ENCODE results near the gene REEP1. TPM values are rescaled to one million over a fixed set of nuclear protein-coding genes. Genes with fewer than 3 reads are reported as not detected.
A peak's percentile ranks its signal among the peaks of the same experiment; 100 is the strongest.
"Not testable (repeated sequence)": the region's sequence is repeated elsewhere in the genome, so short reads cannot be mapped to it uniquely, and the experiment has no call there.

The REEP1 gene
- total RNA-seq, 3 donors from 2014 or later: 3.8 to 50.3 (median 6.1) TPM

- Histone ChIP-seq H3K4me1 (ENCODE audit: low read depth) (no peaks in the 10 kb centered on the region), H3K4me3 (no peak overlapping the region), H3K36me3 (ENCODE audit: low read depth) (no peaks in the 10 kb centered on the region), H3K9me3 (no peaks in the 10 kb centered on the region)
- DNase-seq (no peak), ATAC-seq (peak; percentile 52)
- intact Hi-C loops (cut with DNase I, micrococcal nuclease): loop anchor here in 1 of 2 donors (10.0 kb wide), 1 partner anchor 146 kb away; no protein-coding TSS in a partner anchor
- TF ChIP-seq, protein P1, sequence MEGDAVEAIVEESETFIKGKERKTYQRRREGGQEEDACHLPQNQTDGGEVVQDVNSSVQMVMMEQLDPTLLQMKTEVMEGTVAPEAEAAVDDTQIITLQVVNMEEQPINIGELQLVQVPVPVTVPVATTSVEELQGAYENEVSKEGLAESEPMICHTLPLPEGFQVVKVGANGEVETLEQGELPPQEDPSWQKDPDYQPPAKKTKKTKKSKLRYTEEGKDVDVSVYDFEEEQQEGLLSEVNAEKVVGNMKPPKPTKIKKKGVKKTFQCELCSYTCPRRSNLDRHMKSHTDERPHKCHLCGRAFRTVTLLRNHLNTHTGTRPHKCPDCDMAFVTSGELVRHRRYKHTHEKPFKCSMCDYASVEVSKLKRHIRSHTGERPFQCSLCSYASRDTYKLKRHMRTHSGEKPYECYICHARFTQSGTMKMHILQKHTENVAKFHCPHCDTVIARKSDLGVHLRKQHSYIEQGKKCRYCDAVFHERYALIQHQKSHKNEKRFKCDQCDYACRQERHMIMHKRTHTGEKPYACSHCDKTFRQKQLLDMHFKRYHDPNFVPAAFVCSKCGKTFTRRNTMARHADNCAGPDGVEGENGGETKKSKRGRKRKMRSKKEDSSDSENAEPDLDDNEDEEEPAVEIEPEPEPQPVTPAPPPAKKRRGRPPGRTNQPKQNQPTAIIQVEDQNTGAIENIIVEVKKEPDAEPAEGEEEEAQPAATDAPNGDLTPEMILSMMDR (IDR thresholded peaks at IDR 0.05): no peak
These were observed 108.2 kb downstream of the REEP1 start for GRCh38 chr2:86229221-86229620.

DNA sequence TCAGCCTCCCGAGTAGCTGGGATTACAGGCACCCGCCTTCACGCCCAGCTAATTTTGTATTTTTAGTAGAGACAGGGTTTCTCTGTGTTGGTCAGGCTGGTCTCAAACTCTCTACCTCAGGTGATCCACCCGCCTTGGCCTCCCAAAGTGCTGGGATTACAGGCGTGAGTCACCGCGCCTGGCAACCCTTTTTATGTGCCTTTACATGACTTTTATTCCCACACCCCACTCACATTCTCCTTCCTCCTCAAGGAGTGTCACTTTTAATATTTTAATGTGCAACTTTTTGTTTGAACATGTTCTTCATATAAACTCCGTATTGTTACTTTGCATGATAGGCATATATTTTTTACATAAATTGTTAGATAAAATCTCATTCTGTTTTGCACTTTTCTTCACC, 108.9 kb downstream of the REEP1 start:
- not testable (repeated sequence) for H3K4me1 ChIP-seq (ENCODE audit: low read depth); H3K4me3 ChIP-seq; H3K36me3 ChIP-seq (ENCODE audit: low read depth); DNase-seq; H3K9me3 ChIP-seq
- peak; percentile 63 for ATAC-seq
- intact Hi-C loops (cut with DNase I, micrococcal nuclease): loop anchor here in 1 of 2 donors (10.0 kb wide), 1 partner anchor 146 kb away; no protein-coding TSS in a partner anchor

DNA sequence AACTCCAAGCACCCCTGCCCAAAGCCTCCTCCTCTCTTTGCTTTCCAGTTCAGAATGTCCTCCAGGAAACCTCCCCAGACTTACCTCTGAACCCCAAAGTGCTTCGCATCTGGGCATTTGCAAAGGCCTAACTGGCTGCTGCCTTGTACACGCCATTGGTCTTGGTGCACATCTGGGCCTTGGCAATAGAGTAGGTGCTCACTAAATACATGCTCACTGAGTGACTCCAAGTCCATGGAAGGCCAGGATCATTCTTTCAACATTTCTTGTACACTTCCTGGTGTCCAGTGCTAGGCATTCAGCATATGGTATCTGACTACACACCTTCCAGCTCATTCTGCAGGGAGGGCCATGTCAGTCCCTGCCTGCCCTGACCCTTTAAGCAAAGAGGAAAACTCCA, 109.7 kb downstream of the REEP1 start:
- H3K4me3 ChIP-seq: no peak overlapping the region
- H3K4me1 ChIP-seq (ENCODE audit: low read depth): no peaks in the 10 kb centered on the region
- TF ChIP-seq, protein P1 (IDR thresholded peaks at IDR 0.05): no peak
- ATAC-seq (no peak), DNase-seq (no peak)
- intact Hi-C loops (cut with DNase I, micrococcal nuclease): loop anchor here in 1 of 2 donors (10.0 kb wide), 1 partner anchor 147 kb away; no protein-coding TSS in a partner anchor
- no peaks in the 10 kb centered on the region for H3K36me3 ChIP-seq (ENCODE audit: low read depth)
- no peaks in the 10 kb centered on the region for H3K9me3 ChIP-seq

DNA sequence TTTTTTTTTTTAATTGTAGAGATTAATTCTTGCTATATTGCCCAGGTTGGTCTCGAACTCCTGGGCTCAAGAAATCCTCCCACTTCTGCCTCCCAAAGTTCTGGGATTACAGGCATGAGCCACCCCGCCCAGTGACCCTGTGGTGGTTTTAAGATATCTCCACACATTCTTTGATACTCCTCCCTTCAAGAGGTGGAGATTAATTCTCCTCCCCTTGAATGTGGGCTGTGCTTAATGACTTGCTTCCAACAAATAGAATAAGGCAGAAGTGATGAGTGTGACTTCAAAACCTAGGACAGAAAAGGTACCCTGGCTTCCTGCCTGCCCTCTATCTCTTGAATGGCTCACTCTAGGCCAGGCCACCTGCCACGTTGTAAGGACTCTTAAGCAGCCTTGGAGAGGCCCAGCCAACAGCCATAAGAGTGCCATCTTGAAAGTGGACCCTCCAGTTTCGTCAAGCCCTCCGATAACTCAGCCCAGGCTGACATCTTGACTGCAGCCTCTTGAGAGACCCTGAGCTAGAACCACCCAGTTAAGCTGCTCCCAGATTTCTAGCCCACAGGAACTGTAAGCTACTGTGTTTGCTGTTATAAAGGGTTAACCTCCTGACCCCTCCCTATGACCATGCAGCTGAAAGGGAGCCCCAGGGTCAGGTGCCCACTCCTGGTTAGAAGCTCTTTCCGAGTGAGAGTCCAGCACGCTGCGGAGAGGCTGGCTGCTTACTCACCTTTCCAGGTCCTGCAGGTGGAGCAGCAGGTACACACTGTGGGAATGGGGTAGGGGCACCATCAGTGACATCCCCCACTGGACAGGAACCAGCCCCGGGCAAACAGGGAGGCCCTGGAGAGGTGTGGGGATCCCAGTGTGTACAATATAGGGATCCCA, 110.5 kb downstream of the REEP1 start:
- no peaks in the 10 kb centered on the region for H3K36me3 ChIP-seq (ENCODE audit: low read depth)
- intact Hi-C loops (cut with DNase I, micrococcal nuclease): loop anchor here in 1 of 2 donors (10.0 kb wide), 1 partner anchor 148 kb away; no protein-coding TSS in a partner anchor
- DNase-seq: no peak
- H3K4me1 ChIP-seq (ENCODE audit: low read depth): no peaks in the 10 kb centered on the region
- no peaks in the 10 kb centered on the region for H3K9me3 ChIP-seq
- TF ChIP-seq, protein P1 (IDR thresholded peaks at IDR 0.05): no peak
- H3K4me3 ChIP-seq: no peak overlapping the region
- no peak for ATAC-seq

- Histone ChIP-seq H3K9me3 (no peaks in the 10 kb centered on the region), H3K4me3 (no peak overlapping the region), H3K36me3 (ENCODE audit: low read depth) (no peaks in the 10 kb centered on the region), H3K4me1 (ENCODE audit: low read depth) (no peaks in the 10 kb centered on the region)
- DNase-seq (no peak), ATAC-seq (no peak)
- intact Hi-C loops (cut with DNase I, micrococcal nuclease): loop anchor here in 1 of 2 donors (10.0 kb wide), 1 partner anchor 149 kb away; no protein-coding TSS in a partner anchor
- TF ChIP-seq, protein P1 (IDR thresholded peaks at IDR 0.05): no peak
These were observed 111.4 kb downstream of the REEP1 start for GRCh38 chr2:86226070-86226469.

DNA sequence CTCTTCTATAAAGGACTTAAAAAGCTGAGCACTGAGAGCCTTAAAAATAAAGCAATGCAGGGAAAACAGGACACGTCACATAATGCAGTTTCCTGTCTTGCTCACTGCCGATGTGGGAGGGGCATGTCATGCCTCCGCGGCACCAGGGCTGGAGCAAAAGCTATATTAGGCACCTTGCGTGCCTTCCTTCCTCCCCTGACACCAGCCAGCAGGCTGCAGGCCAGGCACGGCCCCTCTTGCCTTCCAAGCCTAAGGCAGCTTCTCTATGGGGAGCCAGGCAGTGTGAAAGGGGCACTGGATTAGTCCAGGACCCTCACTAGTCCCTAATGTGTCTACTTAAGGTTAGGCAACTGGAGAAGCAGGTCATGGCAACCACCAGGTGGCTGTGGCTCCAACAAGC, 111.8 kb downstream of the REEP1 start:
- intact Hi-C loops (cut with DNase I, micrococcal nuclease): loop anchor here in 1 of 2 donors (10.0 kb wide), 1 partner anchor 149 kb away; no protein-coding TSS in a partner anchor
- Histone ChIP-seq H3K4me1 (ENCODE audit: low read depth) (no peaks in the 10 kb centered on the region), H3K9me3 (no peaks in the 10 kb centered on the region), H3K36me3 (ENCODE audit: low read depth) (no peaks in the 10 kb centered on the region), H3K4me3 (no peak overlapping the region)
- TF ChIP-seq, protein P1 (IDR thresholded peaks at IDR 0.05): no peak
- DNase-seq (peak in 1 of 3 donors; percentile 66), ATAC-seq (peak; percentile 27)
